Peyer's patch (tissue), 4 donors: ENCODE measurements around the gene GREB1. TPM values are rescaled to one million over a fixed set of nuclear protein-coding genes. Genes with fewer than 3 reads are reported as not detected.

ENCODE experiments used
- DNase-seq, 3 donors: peaks; one replicate each; pipeline ENCODE4 v3.0.0-alpha.2; 2017 to 2019
- H3K27ac ChIP-seq, 4 donors: fragments of 200-600 bp; sonication (generic); one replicate each; pipeline ENCODE4 v1.5.1; 2016 to 2019
- H3K27me3 ChIP-seq, 2 donors: fragments of 200-600 bp; sonication (generic); one replicate each; pipeline ENCODE4 v1.5.1; 2019
- H3K36me3 ChIP-seq, 3 donors: fragments of 200-600 bp; sonication (generic); one replicate each; pipeline ENCODE4 v1.5.1; 2016 to 2019
- H3K4me1 ChIP-seq, 4 donors: fragments of 200-600 bp; sonication (generic); one replicate each; pipeline ENCODE4 v1.5.1; 2016 to 2019
- H3K4me3 ChIP-seq, 4 donors: fragments of 200-600 bp; sonication (generic); 1 replicate in 3 of 4; 2 replicates in 1 of 4; pipeline ENCODE4 v1.5.1; 2016 to 2019; ENCODE audit warnings: mild to moderate bottlenecking in 1 of 4
- H3K9me3 ChIP-seq, 4 donors: fragments of 200-600 bp; sonication (generic); one replicate each; pipeline ENCODE4 v1.5.1; 2016 to 2019; ENCODE audit warnings: mild to moderate bottlenecking in 1 of 4
- CTCF ChIP-seq, 6 experiments: fragments of 450-650 bp in 4 of 6; fragments of 200-600 bp in 2 of 6; sonication (generic) in 1 of 6; IDR thresholded peaks; one replicate each; pipeline ENCODE4 v1.5.1; 2017 to 2019; ENCODE audit warnings: antibody characterized with exemption in 6 of 6, mild to moderate bottlenecking in 3 of 6, moderate library complexity in 1 of 6
- POLR2A ChIP-seq, 2 donors: fragments of 450-650 bp; IDR thresholded peaks; one replicate each; pipeline ENCODE4 v1.5.1; 2017; ENCODE audit warnings: antibody characterized with exemption in 2 of 2, mild to moderate bottlenecking in 2 of 2, moderate library complexity in 2 of 2
- total RNA-seq, 4 donors: library from RNA; depleted of rRNA; stranded (reverse); fragments of >200 nt; gene quantifications; one replicate each; pipeline ENCODE4 v1.1.0, GENCODE V29; 2016

The GREB1 gene
- total RNA-seq, 4 donors from 2014 or later = 0.88 to 4.1 (median 1.9) TPM

DNA sequence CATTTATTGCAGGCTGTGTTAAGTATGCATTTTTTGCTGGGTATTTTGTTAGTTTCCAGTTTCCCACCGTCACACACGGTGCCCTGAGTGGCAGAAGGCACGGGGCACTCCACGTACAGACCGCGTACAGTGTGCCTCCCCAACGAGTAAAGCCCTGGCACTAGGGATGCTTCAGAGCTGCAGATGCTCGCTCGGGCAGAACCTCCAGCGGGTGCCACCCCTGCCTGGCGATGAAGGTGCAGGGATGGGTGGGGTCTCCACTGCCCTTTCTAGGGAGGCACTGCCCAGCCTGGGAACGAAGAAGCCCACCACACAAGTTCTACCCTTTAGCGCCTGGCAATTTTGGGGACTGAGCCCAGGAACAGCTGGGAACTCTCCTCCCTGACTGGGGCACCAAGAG is 4.1 kb downstream of the GREB1 start:
- no peak for TF ChIP-seq CTCF (IDR thresholded peaks at IDR 0.05)
- TF ChIP-seq POLR2A (IDR thresholded peaks at IDR 0.05) = no peak
- Histone ChIP-seq H3K27ac (no peak overlapping the region), H3K4me1 (no peaks in the 10 kb centered on the region), H3K9me3 (no peaks in the 10 kb centered on the region), H3K27me3 (no peaks in the 10 kb centered on the region), H3K36me3 (no peaks in the 10 kb centered on the region), H3K4me3 (no peak overlapping the region)
- DNase-seq = no peak

GRCh38 chr2:11539317-11540147 is 5.7 kb downstream of the GREB1 start:
- no peaks in the 10 kb centered on the region for H3K27me3 ChIP-seq
- no peak overlapping the region for H3K4me3 ChIP-seq
- H3K27ac ChIP-seq = no peak overlapping the region
- H3K9me3 ChIP-seq = no peaks in the 10 kb centered on the region
- no peaks in the 10 kb centered on the region for H3K36me3 ChIP-seq
- DNase-seq = no peak
- TF ChIP-seq POLR2A (IDR thresholded peaks at IDR 0.05) (no peak), CTCF (IDR thresholded peaks at IDR 0.05) (no peak)
- H3K4me1 ChIP-seq = no peaks in the 10 kb centered on the region

DNA sequence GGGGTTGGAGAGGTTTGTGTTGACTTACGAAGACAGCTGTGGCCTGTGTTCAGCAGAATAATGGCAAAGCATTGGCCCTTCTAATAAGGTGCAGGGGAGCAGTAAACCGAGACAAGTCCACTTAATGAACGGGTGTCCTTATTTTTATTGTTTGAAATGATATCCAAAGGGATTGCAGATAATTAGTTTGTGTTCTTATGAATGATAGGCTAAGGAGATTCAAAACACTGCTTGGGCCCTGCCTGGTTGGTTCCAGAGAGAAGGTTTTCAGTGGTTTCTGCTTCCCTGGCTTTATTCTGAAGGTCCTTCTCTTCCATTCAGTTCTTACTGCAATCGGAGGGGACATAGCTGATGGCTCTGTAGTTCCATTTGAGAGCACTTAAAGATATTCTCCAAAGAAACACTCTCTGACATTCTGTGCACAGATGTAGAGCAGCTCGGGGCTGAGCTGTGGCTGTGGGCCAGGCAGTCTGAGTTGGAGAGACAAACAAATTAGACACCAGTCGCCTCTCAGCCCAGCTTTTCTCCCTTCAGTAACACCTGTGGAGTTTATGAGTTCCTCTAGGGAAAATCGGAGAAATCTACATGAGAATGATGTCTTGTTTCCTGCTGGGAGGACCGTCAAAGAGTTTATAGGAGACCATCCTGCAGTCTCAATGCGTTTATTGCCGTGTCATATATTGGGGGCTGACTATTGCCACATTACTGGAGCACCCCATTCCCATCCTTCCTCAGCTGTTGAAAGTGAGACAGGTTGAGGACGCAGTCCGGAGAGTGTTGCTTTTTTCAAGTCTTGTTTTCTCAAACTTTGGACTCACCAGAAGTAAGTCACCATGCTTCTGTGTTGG is 6.5 kb downstream of the GREB1 start:
- Histone ChIP-seq H3K9me3 (no peaks in the 10 kb centered on the region), H3K27ac (no peak overlapping the region)

DNA sequence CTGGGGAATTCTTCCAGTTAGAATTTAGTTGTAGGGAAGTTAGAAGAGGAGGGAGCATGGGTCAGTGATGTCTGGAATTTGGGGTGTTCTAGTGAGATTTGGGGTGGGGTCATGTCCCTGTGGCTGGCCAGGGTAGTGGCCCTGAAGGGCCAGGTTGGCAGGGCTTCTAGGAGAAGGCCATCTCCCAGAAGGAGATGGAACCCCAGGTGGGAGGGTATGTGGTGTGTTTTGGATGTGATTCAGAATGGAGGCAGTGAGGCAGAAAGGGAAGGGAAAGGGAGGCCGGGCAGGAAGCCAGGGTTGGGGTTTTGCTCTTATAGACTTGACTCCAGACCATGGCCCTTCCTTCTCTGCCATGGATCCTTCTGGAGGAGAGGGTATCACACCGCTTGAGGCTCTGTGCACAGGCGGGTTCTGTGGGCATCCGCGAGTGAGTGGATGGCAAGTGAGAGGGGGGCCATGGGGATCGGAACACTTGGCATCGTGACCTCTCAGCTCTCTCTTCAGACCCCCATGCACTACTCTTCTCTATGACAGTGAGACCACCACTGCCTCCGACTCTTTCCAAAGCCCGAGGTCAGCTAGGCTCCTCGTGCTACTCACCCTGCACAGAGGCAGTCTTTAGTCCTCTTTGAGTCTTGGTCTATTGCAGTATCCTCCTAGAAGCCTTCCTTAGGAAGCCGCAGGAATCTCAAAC is 7.3 kb downstream of the GREB1 start:
- no peaks in the 10 kb centered on the region for H3K4me1 ChIP-seq
- no peak overlapping the region for H3K4me3 ChIP-seq
- TF ChIP-seq POLR2A (IDR thresholded peaks at IDR 0.05) (no peak), CTCF (IDR thresholded peaks at IDR 0.05) (no peak)
- no peaks in the 10 kb centered on the region for H3K9me3 ChIP-seq
- no peak for DNase-seq
- no peaks in the 10 kb centered on the region for H3K36me3 ChIP-seq
- H3K27ac ChIP-seq = no peak overlapping the region
- no peaks in the 10 kb centered on the region for H3K27me3 ChIP-seq

More for the DNA sequence above, 6.5 kb downstream of the GREB1 start:
- no peak overlapping the region for H3K4me3 ChIP-seq
- no peaks in the 10 kb centered on the region for H3K36me3 ChIP-seq
- TF ChIP-seq CTCF (IDR thresholded peaks at IDR 0.05) = no peak
- TF ChIP-seq POLR2A (IDR thresholded peaks at IDR 0.05) = no peak
- no peak for DNase-seq
- H3K27me3 ChIP-seq = no peaks in the 10 kb centered on the region
- H3K4me1 ChIP-seq = no peaks in the 10 kb centered on the region

DNA sequence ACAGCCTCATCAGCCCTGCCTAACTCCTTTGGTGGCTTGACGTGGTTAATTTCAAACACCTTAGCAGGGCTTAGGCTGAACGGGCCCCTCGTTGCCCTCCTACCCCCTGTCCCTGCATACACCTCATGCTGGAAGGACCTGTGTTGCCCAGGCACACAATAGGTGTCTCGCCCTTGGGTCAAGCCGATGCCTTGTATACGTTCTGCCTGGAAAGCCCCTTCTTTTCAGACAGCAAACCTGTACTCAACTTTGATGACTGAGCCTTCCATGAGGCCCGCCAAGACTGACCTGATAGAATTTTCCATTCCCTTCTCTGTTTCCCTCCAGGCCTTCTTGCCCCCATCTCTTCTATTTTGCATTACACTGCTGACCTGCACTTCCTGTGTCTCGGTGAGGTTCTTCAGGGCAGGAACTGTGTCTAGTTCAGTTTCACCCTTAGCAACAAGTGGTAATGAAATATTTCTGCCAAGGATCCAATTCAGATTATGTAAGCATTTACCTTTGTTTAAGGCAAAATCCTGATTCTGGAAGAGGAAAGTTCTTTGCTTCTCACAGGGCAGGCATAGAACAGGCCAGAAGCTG is 7.9 kb downstream of the GREB1 start:
- no peaks in the 10 kb centered on the region for H3K9me3 ChIP-seq
- H3K27me3 ChIP-seq = no peaks in the 10 kb centered on the region
- no peak overlapping the region for H3K27ac ChIP-seq
- no peak for DNase-seq
- no peak for TF ChIP-seq POLR2A (IDR thresholded peaks at IDR 0.05)
- no peak for TF ChIP-seq CTCF (IDR thresholded peaks at IDR 0.05)
- no peaks in the 10 kb centered on the region for H3K36me3 ChIP-seq
- H3K4me3 ChIP-seq = no peak overlapping the region
- H3K4me1 ChIP-seq = no peaks in the 10 kb centered on the region
